HG03439 (cell line): ENCODE results near the gene GABRP.
"Not testable (repeated sequence)": the region's sequence is repeated elsewhere in the genome, so short reads cannot be mapped to it uniquely, and the experiment has no call there.

Source experiments
- ATAC-seq: cut with Tn5 transposase; IDR thresholded peaks from one replicate; pipeline ENCODE4 v1.9.1; 2021; ENCODE audit warnings: mild to moderate bottlenecking, moderate library complexity; ENCODE audit not compliant: unreplicated experiment

The GABRP gene

DNA sequence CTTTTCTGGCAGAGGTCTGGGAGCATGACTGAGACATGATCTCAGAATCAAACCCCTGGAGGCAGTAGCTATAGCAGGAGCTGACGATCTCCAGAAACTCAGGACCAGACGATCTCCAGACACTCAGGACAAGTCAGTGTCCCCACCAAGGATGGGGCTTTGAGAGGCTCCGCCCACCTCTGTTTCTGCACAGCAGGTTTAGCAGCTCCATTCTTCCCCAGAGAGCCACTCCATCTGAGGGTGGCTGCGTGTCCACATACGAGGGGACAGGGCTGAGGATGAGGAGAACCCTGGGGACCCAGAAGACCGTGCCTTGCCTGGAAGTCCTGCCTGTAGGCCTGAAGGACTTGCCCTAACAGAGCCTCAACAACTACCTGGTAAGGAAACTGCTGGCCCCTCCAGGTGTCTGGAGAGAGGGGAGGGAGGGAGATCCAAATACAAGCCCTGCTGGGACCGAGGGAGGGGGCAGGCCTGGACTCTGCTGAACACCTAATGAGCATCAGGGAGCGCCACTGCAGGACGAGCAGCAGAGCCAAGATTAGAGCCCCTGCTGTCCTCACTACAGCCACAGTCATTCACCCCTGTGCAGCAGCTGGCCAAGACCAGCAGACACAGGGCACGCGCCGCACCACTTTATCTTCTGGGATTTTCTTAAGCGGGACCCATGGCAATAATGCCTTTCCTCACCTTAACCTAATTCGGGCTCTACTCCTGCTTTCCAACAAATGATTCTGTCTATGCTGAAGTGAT lies at the start of gene GABRP:
Gene GABRP (plus strand): TSS at position 228 of the 750 bp plus-strand sequence. CDS start 4,891 bp downstream, outside the sequence.
- no peak for ATAC-seq

DNA sequence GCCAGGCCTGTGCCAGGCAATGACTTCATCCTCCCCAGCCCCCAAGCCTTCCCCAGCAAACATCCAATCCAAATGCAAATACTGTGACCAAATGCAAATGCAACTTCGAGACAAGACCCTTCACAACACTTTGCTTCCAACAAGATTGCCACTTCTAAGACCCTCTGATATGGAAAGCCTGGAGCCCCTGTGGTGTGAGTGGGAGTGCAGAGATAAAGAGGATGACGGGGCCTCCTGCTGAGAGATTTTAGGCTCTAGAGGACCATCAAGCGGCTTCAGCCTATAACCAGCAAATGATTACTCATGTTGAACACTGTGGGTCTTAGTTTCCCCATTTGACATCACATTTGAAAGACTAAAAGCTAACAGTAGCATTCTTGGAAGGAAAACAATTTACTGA lies 46.6 kb upstream of the GABRP start:
- no peak for ATAC-seq

- no peak for ATAC-seq
Observed at GRCh38 chr5:170737591-170737990, 45.9 kb upstream of the GABRP start.

GRCh38 chr5:170738840-170739239 lies 44.7 kb upstream of the GABRP start:
- no peak for ATAC-seq

DNA sequence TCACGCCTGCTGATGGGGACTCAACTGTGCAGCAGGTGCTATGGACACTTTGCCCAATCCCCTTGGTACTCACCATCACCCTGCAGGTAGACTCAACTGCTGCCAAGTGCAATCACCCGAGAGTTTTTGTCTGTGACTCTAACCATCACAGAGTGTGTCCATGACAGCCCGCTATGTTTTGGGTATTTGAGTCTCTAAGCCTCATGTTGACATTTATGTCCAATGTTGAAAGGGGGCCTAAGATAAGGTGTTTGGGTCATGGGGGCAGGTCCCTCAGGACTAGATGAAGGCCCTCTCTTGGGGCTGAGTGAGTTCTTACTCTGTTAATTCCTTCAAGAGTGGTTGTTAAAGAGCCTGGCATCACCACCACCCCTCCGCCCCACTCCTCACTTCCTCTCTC lies 44.1 kb upstream of the GABRP start:
- no peak for ATAC-seq

- ATAC-seq = no peak
Observed at GRCh38 chr5:170740551-170741205, 42.8 kb upstream of the GABRP start.

- no peak for ATAC-seq
Observed at GRCh38 chr5:170741801-170742200, 41.7 kb upstream of the GABRP start.

DNA sequence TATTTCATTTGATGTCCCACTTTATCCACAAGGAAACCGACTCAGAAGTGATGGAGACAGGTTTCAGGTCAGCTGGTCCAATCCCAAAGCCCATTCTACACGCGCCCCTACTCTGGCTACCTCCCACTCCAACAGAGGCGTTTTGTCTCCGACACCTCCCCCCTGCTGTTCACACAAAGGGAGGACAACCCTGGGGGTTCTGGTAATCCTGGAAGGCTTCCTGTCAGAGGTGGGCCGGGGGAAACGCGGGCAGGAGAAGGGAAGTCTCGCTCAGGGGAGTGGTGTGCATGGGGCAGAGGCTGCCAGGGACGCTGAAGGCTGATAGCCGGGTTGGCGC lies 39.7 kb upstream of the GABRP start:
- ATAC-seq = no peak

DNA sequence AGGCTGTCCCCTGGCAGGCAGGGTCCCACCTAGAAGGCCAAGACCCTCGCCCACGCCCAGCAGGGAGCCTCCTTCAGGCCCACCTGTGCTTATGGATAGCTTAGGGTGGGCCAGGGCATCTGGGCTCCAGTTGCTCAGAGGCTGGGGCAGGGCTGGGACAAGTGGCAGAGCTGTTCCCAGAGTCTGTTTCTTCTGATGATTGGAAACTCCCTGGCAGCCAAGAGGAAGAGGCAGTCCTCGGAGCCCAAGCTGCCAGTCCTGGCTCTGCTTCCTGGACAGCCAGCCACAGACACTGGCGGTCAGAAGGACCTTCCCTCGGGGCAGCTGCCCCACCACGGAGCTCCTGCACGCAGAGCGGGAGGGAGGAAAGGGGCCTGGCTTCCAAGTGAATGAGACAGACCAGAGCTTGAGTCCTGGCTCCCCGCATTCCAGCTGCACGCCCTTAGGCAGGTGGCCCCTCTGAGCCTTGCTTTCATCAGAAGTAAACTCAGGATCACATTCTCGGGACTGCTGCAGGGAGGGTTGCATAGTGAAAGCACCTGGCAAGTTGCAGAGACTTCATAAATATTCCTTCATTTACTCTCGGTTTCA lies 37.9 kb upstream of the GABRP start:
- no peak for ATAC-seq

GRCh38 chr5:170746075-170746960 lies 37.2 kb upstream of the GABRP start:
- ATAC-seq = no peak

- ATAC-seq = no peak
Observed at GRCh38 chr5:170746961-170747340, 36.6 kb upstream of the GABRP start.

DNA sequence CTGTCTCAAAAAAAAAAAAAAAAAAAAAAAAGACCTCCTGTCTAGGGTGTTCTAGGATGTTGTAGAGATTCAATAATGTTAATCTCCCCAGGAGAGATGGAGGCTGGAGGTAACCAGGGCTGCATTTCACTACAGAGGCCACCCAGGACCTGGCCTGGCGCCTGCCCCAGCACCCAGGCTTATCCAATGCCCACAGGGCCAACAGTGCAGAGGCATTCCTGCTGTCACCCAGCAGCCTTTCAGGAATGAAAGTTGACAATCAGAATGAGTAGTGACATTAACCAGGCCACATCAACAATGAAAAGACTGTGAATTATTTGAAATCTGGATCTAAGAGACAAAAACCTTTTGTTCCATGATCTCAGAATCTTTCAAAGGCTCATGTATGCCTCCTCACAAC lies 36.2 kb upstream of the GABRP start:
- no peak for ATAC-seq

DNA sequence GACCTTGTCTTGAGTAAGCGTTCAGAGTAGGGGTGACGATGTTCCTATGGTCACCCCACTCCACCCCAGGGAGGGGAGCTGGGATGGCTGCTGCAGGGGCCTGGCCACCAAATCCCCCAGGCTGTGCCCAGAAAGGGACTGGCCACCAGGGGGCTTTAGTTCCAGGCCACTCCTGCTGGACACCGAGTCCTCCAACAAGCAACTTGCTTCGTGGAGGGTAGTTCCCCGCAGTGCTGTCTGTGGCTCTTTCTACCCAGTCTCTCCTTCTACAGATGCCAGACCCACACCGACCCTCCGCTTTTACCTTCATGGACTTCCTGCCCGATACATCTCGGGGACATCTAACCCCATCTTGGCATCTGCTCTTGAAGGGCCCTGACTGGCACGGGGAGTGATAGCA lies 35.7 kb upstream of the GABRP start:
- ATAC-seq = no peak

DNA sequence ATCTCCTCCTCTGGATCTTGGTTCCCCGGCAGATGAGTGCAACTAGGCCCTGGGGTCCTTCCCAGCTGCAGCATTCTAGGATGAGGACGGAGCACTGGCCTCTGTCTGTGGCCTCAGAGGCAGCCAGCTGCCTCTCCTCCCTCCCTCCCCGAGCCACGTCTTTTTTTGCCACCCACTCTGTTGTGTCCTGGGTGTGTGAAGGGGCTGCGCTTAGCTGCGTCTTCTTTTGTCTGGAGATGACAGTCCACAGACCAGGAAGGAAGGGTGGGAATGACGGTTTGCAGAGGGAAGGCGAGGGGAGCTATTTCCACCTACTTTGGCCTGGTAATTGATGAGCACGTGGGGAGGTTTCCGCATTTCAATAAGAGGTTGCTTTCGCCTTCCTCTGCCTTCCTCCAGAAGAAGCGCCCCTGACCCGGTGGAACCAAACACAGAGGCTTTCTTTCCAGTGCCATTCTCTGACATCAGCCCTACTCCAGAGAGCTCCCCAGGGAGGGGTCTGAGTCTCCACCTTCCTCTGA lies 34.5 kb upstream of the GABRP start:
- no peak for ATAC-seq

DNA sequence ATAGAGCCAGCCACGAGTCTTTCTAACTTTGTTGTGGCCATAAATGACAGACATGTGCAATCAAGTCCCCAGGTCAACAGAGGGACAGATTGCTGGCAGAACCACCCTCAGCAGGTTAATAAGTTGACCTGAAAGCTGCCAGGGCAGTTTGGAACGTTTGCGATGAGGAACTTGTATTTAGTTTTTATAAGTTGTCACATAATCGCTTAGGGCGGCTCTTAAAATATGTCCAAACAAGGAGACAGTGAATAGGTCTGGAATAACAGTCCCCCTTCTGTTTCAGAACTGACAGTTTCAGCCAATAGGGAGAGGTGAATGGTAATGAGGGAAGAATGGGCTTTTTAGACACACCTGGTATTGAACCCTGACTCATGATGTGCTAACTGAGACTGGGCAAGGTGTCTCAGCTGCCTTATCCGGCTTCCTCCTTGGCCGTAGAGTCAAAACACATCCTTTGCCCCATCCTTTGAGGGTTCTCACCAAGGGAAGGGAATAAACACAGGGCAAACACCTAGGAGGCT lies 33.6 kb upstream of the GABRP start:
- ATAC-seq = no peak

- ATAC-seq = no peak
Observed at GRCh38 chr5:170750791-170751190, 32.7 kb upstream of the GABRP start.

DNA sequence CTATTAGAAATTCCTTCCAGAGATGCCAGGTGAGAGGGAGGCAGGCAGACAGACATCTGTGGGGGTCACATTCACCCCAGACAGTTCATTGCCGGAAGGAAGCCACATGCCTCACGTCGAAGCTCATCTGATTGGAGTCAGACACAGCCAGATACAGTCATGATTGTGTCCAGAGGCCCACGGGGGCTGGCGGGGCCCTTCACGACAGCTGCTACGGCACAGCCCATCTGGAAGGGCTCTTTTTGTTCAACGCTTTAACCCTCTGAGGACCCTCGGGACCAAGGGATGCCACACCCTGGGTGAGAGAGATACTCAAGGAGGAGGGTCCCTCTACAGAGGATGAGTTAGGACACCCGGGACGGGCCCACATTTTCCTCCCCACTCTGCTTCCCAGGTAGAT lies 31.9 kb upstream of the GABRP start:
- no peak for ATAC-seq

- ATAC-seq = no peak
Observed at GRCh38 chr5:170752257-170753215, 31.0 kb upstream of the GABRP start.

DNA sequence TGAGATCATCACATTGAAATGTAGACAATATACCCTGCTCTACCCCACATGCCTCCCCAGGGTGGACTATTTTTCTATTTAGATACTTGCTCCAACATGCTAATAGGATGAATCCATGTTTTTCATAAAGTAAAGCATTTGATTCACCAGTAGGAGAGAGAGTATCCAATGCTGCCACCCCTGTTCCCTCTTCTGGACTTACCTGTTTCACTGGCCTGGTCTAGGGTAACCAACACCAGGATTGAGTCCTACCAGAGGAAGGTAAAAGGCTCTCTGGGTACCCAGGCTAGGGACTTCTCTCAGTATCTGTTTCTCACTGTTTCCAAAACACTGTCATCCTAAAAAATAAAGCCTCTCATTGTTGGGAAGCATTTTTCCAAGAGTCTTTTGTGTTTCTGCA lies 30.2 kb upstream of the GABRP start:
- no peak for ATAC-seq

DNA sequence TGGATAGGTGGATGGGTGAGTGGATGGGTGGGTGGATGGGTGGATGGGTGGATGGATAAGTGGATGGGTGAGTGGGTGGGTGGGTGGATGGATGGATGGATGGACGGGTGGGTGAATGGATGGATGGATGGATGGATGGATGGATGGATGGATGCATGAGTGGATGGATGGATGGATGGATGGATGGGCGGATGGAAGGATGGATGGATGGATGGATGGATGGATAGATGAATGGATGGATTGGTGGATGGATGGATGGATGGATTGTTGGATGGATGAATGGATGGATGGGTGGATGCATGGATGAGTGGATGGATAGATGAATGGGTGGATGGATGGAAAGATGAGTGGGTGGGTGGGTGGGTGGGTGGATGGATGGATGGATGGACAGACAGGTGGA lies 29.0 kb upstream of the GABRP start:
- ATAC-seq = not testable (repeated sequence)
